ELR (cell line): Measurements from ENCODE around the gene FAM131C.
A peak's percentile ranks its signal among the peaks of the same experiment; 100 is the strongest.
"Not testable (repeated sequence)": the region's sequence is repeated elsewhere in the genome, so short reads cannot be mapped to it uniquely, and the experiment has no call there.

ENCODE experiments used
- DNase-seq: peaks from one replicate; pipeline ENCODE4 v3.0.0-alpha.2; 2015; ENCODE audit warnings: low read depth

The FAM131C gene

GRCh38 chr1:16076865-16077238 lies 3.4 kb upstream of the FAM131C start:
- DNase-seq = peak; percentile 64

GRCh38 chr1:16076031-16076864 lies 2.8 kb upstream of the FAM131C start:
- DNase-seq = peak; percentile 95

DNA sequence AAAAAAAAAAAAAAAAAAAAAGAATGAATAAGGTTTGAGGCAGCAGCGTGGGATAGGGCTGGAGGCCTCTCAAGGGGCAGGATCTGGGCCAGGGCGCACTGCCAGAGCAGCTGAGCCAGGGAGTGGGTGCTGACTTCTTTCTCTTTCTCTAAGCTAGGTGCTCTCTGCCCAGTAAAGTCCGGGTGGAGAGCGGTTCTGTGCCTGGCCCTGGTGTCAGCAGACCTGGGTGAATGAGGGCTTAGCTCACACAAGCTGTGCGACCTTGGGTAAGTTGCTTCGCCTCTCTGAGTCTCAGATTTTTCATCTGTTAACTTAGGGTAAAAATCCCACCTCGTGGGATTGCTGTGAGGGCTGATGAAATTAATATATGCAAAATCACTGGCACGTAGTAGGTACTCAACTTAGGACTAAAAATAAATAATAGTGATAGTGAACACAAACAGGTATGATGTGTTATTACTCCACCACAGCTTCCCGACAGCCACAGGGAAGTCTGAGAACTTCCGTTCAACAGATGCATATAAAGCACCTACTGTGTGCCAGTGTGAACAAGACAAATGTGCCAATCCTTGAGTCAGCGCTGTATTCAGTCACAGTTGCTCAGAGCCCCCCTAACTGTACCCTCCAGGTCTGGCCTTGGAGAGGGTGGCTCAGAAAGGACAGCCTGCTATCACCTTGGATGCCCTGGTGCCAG lies 2.0 kb upstream of the FAM131C start:
- DNase-seq = peak; percentile 70

DNA sequence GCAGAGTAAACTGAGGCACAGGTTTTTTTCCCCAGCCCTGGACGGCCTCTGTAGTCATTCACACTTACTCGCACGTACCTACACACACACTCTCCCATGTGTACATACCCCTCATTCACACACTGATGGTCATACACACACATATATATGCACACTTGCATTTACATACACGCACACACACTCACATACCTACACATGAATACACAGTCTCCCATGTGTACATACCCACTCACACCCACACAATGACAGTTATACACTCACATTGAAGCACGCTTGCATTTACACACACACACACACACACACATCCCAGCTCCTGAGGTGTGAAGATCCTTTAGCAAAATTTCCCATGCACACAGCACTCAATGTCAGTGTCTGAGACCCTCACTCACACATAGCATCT lies 766 bp upstream of the FAM131C start:
- DNase-seq = no peak

DNA sequence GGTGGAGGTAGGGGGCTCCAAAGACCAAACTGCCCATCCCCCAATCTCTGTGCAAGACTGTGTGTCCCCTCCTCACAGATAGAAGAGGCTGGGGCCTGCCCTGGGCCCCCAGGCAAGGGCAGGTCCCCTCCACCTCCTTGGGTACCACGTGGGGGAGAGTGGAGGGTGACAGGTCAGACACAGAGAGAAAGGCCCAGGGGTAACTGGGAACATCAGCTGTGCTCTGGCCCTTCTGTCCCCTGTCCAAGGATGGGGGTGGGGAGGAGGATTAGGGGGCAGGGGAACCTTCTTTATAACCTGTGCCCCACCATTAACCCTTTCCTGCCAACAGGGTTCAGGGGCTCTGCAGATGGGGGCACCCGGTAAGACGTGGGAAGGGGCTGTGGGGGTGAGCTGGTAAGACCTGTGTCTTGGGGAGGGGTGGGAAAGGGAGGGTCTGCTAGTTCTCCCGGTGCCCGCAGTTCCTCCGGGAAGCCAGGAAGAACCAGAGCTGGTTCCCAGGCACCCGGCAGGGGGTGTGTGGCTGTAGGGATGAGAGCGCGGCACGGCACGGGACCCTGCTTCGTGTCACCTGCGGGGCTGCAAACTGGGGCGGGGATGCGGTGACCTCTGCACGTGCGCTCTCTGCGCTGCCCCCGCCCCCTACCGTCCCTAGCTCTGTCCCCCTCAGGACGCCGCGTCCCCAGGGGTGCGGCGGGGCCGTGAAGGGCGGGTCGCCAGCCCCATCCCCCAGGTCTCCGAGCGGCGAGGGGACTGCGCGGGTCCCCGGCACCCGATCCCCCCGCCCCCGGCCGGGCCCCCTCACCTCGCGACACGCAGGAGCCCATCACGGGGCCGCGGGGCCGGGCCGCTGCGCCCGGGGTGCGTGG lies 601 bp downstream of the FAM131C start:
- peak; percentile 38 for DNase-seq

GRCh38 chr1:16072095-16072494 lies 1.4 kb downstream of the FAM131C start:
- DNase-seq = no peak

DNA sequence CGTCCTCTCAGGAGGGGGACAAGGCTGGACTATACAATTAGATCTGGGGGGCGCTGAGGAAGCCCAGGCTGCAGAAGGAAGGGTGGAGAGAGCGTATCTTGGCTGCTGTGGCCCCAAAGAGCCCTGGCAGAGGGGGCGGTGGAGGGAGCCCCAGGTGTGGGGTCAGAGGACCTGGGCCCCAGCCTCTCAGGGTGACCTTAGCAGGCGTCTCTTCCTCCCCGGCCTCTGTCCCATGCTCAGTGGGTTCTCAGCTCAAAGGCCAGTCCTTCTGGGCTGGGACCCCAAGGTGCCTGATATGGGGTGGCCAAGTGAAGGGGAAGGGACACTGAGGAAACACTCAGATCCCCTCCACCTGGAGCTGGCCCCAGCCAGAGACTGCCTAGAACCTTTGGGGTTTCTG lies 1.8 kb downstream of the FAM131C start:
- no peak for DNase-seq

- DNase-seq = no peak
Observed at GRCh38 chr1:16070640-16071355, 2.7 kb downstream of the FAM131C start.

- DNase-seq = peak; percentile 57
Observed at GRCh38 chr1:16068356-16069270, 4.8 kb downstream of the FAM131C start.

- DNase-seq = no peak
Observed at GRCh38 chr1:16067933-16068332, 5.5 kb downstream of the FAM131C start.

DNA sequence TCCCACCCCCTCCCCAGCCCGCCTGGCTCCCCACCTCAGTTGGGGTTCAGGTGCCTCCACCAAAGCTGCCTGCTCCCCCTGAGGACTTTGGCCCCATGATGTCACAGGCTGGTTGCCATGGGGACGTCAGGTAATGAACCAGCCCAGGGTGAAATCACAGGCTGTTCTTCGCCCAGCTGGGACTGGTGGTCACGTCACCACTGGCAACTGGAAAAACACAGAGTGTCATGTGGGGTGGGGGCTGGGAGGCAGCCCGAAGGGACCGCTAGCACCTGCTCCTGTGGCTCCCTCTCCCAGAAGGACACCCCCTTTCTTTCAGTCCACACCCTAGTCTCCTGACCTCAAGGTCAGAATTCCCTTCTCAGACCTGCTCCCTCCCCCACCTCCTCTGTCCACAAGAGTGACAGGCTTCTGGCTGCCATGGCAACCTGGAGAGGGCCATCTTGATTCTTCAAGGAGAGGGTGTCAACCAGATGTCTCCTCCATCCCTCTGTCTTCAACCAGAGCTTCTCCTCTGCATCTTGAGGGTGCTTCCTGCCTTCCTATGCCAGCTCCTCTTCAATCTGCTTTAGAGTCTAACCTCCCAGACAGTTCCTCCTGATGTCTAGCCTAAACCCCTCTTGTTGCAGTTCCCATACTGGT lies 6.2 kb downstream of the FAM131C start:
- DNase-seq = no peak

- DNase-seq = no peak
Observed at GRCh38 chr1:16066245-16066644, 7.2 kb downstream of the FAM131C start.

DNA sequence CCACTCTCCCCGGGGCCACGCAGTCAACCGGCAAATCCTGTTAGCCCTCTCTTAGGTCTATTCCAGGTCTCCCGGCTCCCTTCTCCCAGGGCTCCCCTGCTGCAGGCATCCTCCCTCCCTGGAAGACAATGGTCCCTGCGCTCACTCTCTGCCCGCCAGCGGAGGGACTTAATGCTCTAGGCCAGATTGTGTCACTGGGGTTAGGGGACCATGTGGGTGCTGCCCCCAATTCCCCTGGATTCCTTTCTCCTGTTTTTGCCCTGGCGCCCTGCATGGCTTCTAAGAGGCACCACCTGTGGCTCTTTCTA lies 8.2 kb downstream of the FAM131C start:
- no peak for DNase-seq

- DNase-seq = no peak
Observed at GRCh38 chr1:16064536-16065268, 8.7 kb downstream of the FAM131C start.

DNA sequence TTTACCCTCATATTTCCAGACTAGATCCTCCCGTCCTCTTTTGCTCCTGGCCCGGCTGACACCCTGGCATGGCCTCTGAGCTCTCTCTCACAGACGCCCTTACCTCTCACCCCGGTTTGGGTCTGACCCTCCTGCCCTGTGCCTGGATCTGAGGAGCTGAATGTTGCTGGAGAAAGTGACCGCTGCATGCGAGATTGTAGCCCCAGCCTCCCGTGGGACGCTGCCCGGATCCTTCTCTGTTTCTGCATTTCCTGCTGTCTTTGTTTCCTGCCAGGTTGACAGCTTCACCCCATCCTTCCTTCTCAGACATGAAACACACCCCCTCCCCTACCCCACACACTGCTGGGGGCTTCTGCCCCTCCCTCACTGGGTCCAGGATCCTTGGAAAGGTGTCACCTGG lies 9.5 kb downstream of the FAM131C start:
- no peak for DNase-seq

GRCh38 chr1:16063226-16063829 lies 10.1 kb downstream of the FAM131C start:
- no peak for DNase-seq

DNA sequence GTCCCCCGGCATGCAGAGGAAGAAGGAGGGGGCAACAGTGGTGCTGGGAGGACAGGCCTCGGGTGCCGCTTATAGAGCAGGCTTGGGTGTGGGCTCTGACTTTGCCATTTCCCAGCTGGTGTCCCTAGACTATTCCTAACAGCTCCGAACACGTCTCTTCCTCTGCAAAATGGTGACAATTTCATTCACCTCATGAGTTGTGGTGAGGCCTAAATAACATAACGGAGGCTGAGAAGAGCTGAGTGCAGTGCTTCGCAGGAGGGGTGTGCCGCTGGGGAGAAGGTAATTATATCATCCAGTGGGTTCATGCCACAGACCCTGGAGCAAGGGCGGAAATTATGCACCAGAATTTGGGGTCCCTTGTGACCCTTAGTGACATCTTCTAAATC lies 10.8 kb downstream of the FAM131C start:
- DNase-seq = not testable (repeated sequence)

GRCh38 chr1:16061989-16062686 lies 11.3 kb downstream of the FAM131C start:
- not testable (repeated sequence) for DNase-seq

DNA sequence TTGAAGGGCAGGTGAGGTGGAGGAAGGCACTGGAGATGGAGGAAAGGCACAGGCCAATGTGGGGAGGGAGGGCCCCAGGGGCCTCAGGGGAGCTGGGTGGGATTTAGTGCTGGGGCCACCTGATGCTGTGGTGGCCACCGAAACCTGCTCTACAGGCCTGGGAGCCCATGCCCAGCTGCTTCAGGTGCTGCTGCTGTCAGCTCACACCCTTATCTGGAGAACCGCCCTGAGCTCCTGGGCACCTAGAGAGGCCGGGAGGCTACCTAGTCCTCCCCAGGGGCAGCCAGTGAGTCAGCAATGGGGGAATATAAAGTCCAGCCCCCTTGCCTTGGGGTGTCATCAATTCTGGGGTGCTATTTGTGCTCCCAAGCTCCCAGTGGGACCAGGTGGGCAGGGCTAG lies 12.2 kb downstream of the FAM131C start:
- no peak for DNase-seq
